H1 (cell line): ENCODE data around the gene ASCL1. TPM values are rescaled to one million over a fixed set of nuclear protein-coding genes. Genes with fewer than 3 reads are reported as not detected.
A peak's percentile ranks its signal among the peaks of the same experiment; 100 is the strongest.

Experiments used
- CTCF ChIA-PET: fragments of 300-600 bp; sonication (Branson Sonifier 250); formaldehyde crosslinking; loops from one replicate; lab custom pipeline; 2021; ENCODE audit not compliant: partially characterized antibody; lab: Charles Lee
- POLR2A ChIA-PET: fragments of 300-600 bp; sonication (Branson Sonifier 250); formaldehyde crosslinking; loops from one replicate; lab custom pipeline; 2021; ENCODE audit warnings: inconsistent platforms; ENCODE audit not compliant: partially characterized antibody; lab: Charles Lee
- DNase-seq, 2 experiments: peaks; one replicate each; pipeline versions ENCODE4 v3.0.0 to v3.0.0-alpha.2; 2010 to 2022; ENCODE audit warnings: low spot score in 2 of 2, low read depth in 1 of 2, mixed read lengths in 1 of 2
- FAIRE-seq: peaks from 2 replicates; lab custom pipeline; 2011; peaks lifted over from hg19 to GRCh38; lab: Jason Lieb, UNC
- H2AFZ ChIP-seq: 2 replicates; pipeline ENCODE4 v1.8.1; 2012; ENCODE audit warnings: low read length, inconsistent platforms
- H2AK5ac ChIP-seq: 2 replicates; pipeline ENCODE4 v1.6.1; 2013; ENCODE audit warnings: low read depth, low read length
- H2BK120ac ChIP-seq: replicated peaks from 2 replicates; pipeline ENCODE3; 2013; ENCODE audit warnings: low read depth, low read length, inconsistent platforms
- H2BK12ac ChIP-seq: 2 replicates; pipeline ENCODE4 v1.6.1; 2013; ENCODE audit warnings: low read depth, low read length
- H2BK15ac ChIP-seq: 2 replicates; pipeline ENCODE4 v1.6.1; 2013; ENCODE audit warnings: low read length
- H2BK20ac ChIP-seq: 2 replicates; pipeline ENCODE4 v1.6.1; 2013; ENCODE audit warnings: low read length
- H2BK5ac ChIP-seq: 2 replicates; pipeline ENCODE4 v1.6.1; 2013; ENCODE audit warnings: low read depth, low read length
- H3K14ac ChIP-seq: 2 replicates; pipeline ENCODE4 v1.6.1; 2013; ENCODE audit warnings: inconsistent platforms; ENCODE audit not compliant: insufficient read length
- H3K18ac ChIP-seq: 2 replicates; pipeline ENCODE4 v1.6.1; 2013; ENCODE audit warnings: low read length; ENCODE audit errors: extremely low read depth
- H3K23ac ChIP-seq: 2 replicates; pipeline ENCODE4 v1.6.1; 2013; ENCODE audit warnings: inconsistent platforms; ENCODE audit not compliant: insufficient read length
- H3K23me2 ChIP-seq: 2 replicates; pipeline ENCODE4 v1.6.1; 2013; ENCODE audit warnings: low read depth, low read length
- H3K27ac ChIP-seq: 2 replicates; pipeline ENCODE4 v1.6.1; 2011; ENCODE audit warnings: low read depth, low read length, inconsistent platforms
- H3K27me3 ChIP-seq, 4 experiments: replicated peaks in 1 of 4; 1 replicate in 1 of 4; 2 replicates in 3 of 4; pipeline versions ENCODE4 v1.6.1 to v1.8.1; 2011 to 2013; ENCODE audit warnings: low read length in 3 of 4, mild to moderate bottlenecking in 3 of 4, inconsistent platforms in 2 of 4, mixed read lengths in 2 of 4, moderate library complexity in 1 of 4; ENCODE audit not compliant: control insufficient read depth in 3 of 4, insufficient read depth in 3 of 4; ENCODE audit errors: extremely low read depth in 1 of 4
- H3K36me3 ChIP-seq, 4 experiments: 2 replicates each; pipeline versions ENCODE4 v1.6.1 to v1.8.1; 2011 to 2013; ENCODE audit warnings: mild to moderate bottlenecking in 4 of 4, low read length in 3 of 4, moderate library complexity in 2 of 4, control low read depth in 1 of 4, inconsistent platforms in 1 of 4; ENCODE audit not compliant: insufficient read depth in 4 of 4, control insufficient read depth in 2 of 4
- H3K4ac ChIP-seq: replicated peaks from 2 replicates; pipeline ENCODE3; 2013; ENCODE audit warnings: low read length, low read depth, mixed read lengths, inconsistent platforms; ENCODE audit not compliant: insufficient read length
- H3K4me1 ChIP-seq, 4 experiments: replicated peaks in 1 of 4; 1 replicate in 1 of 4; 2 replicates in 3 of 4; pipeline versions ENCODE4 v1.6.1 to v1.8.1; 2011 to 2013; ENCODE audit warnings: low read length in 3 of 4, inconsistent platforms in 2 of 4, mixed read lengths in 1 of 4; ENCODE audit not compliant: insufficient read depth in 4 of 4, control insufficient read depth in 3 of 4
- H3K4me2 ChIP-seq, 2 experiments: 2 replicates each; pipeline versions ENCODE4 v1.6.1 to v1.8.1; 2011 to 2013; ENCODE audit warnings: low read depth in 2 of 2, low read length in 2 of 2, control low read depth in 1 of 2, inconsistent platforms in 1 of 2, mild to moderate bottlenecking in 1 of 2; ENCODE audit not compliant: insufficient read depth in 1 of 2
- H3K4me3 ChIP-seq, 4 experiments: fragments of 200-600, 300-600 bp in 1 of 4; sonication (generic), shearing (Covaris generic), sonication (Bioruptor Twin) in 1 of 4; 2 replicates each; pipeline versions ENCODE4 v1.5.1 to v1.8.1; 2011 to 2016; ENCODE audit warnings: low read length in 4 of 4, low read depth in 3 of 4, control low read depth in 2 of 4, inconsistent platforms in 2 of 4, mild to moderate bottlenecking in 2 of 4, mixed read lengths in 1 of 4, moderate library complexity in 1 of 4; ENCODE audit not compliant: insufficient read depth in 2 of 4; ENCODE audit errors: extremely low read depth in 1 of 4
- H3K56ac ChIP-seq: replicated peaks from 2 replicates; pipeline ENCODE3; 2013; ENCODE audit warnings: low read depth, mild to moderate bottlenecking, mixed read lengths, low read length, inconsistent platforms; ENCODE audit not compliant: insufficient read length
- H3K79me1 ChIP-seq: 2 replicates; pipeline ENCODE4 v1.6.1; 2013; ENCODE audit warnings: low read depth, low read length, control low read depth
- H3K79me2 ChIP-seq, 2 experiments: 2 replicates each; pipeline versions ENCODE4 v1.6.1 to v1.8.1; 2012 to 2013; ENCODE audit warnings: low read length in 2 of 2, mild to moderate bottlenecking in 2 of 2, inconsistent platforms in 1 of 2; ENCODE audit not compliant: insufficient read depth in 2 of 2, control insufficient read depth in 1 of 2
- H3K9ac ChIP-seq, 4 experiments: replicated peaks in 1 of 4; 1 replicate in 1 of 4; 2 replicates in 3 of 4; pipeline versions ENCODE4 v1.6.1 to v1.8.1; 2011 to 2013; ENCODE audit warnings: low read depth in 3 of 4, low read length in 3 of 4, control low read depth in 2 of 4, mild to moderate bottlenecking in 2 of 4, moderate library complexity in 2 of 4, inconsistent platforms in 1 of 4; ENCODE audit errors: extremely low read depth in 1 of 4
- H3K9me3 ChIP-seq, 2 experiments: 2 replicates each; pipeline versions ENCODE4 v1.6.1 to v1.8.1; 2012 to 2013; ENCODE audit warnings: mild to moderate bottlenecking in 2 of 2, moderate library complexity in 2 of 2, control low read depth in 1 of 2, inconsistent platforms in 1 of 2, low read depth in 1 of 2, low read length in 1 of 2, mixed read lengths in 1 of 2; ENCODE audit not compliant: insufficient read depth in 2 of 2
- H4K20me1 ChIP-seq, 2 experiments: replicated peaks in 1 of 2; 2 replicates each; pipeline versions ENCODE3 to v1.8.1; 2011 to 2013; ENCODE audit warnings: inconsistent platforms in 2 of 2, low read length in 2 of 2, mild to moderate bottlenecking in 1 of 2; ENCODE audit not compliant: insufficient read depth in 2 of 2, control insufficient read depth in 1 of 2
- H4K5ac ChIP-seq: 2 replicates; pipeline ENCODE4 v1.6.1; 2013; ENCODE audit warnings: low read length, low read depth, mixed read lengths, inconsistent platforms; ENCODE audit not compliant: insufficient read length
- H4K8ac ChIP-seq: 2 replicates; pipeline ENCODE4 v1.8.0; 2013; ENCODE audit warnings: mild to moderate bottlenecking, moderate library complexity, low read length, inconsistent platforms; ENCODE audit not compliant: insufficient read depth; ENCODE audit errors: extremely low read depth
- H4K91ac ChIP-seq: replicated peaks from 2 replicates; pipeline ENCODE3; 2013; ENCODE audit warnings: low read length, mixed read lengths, inconsistent platforms; ENCODE audit not compliant: insufficient read length
- CEBPB ChIP-seq: IDR thresholded peaks from 2 replicates; pipeline ENCODE4 v1.6.1; 2012; ENCODE audit warnings: low read depth, low read length
- CTBP2 ChIP-seq: IDR thresholded peaks from 2 replicates; pipeline ENCODE4 v1.7.0; 2011; ENCODE audit warnings: borderline replicate concordance, mild to moderate bottlenecking, moderate library complexity, mixed read lengths, low read length; ENCODE audit not compliant: insufficient read depth, insufficient read length
- EGR1 ChIP-seq: IDR thresholded peaks from 2 replicates; pipeline ENCODE4 v1.6.1; 2011; ENCODE audit warnings: low read depth, low read length, borderline replicate concordance
- FOSL1 ChIP-seq: IDR thresholded peaks from 2 replicates; pipeline ENCODE4 v1.6.1; 2011; ENCODE audit warnings: mild to moderate bottlenecking, low read depth, low read length, moderate library complexity; ENCODE audit not compliant: insufficient read depth
- JUN ChIP-seq: IDR thresholded peaks from 2 replicates; pipeline ENCODE4 v1.6.1; 2011; ENCODE audit warnings: low read depth, mild to moderate bottlenecking, improper control_type of control experiment, low read length
- JUND ChIP-seq: IDR thresholded peaks from 2 replicates; pipeline ENCODE4 v1.6.1; 2011; ENCODE audit warnings: mild to moderate bottlenecking, improper control_type of control experiment, low read length
- MAFK ChIP-seq: IDR thresholded peaks from 2 replicates; pipeline ENCODE4 v1.6.1; 2012; ENCODE audit warnings: low read depth, mild to moderate bottlenecking, improper control_type of control experiment, low read length
- POLR2AphosphoS5 ChIP-seq: IDR thresholded peaks from 2 replicates; pipeline ENCODE4 v1.6.1; 2011; ENCODE audit warnings: low read depth, low read length
- POU5F1 ChIP-seq: IDR thresholded peaks from 2 replicates; pipeline ENCODE4 v1.6.1; 2011; ENCODE audit warnings: low read depth, mild to moderate bottlenecking, low read length, moderate library complexity
- RAD21 ChIP-seq, 2 experiments: IDR thresholded peaks in 1 of 2; conservative IDR thresholded peaks in 1 of 2; 2 replicates each; pipeline ENCODE4 v1.6.1; 2011; ENCODE audit warnings: low read depth in 2 of 2, low read length in 2 of 2, improper control_type of control experiment in 1 of 2, inconsistent platforms in 1 of 2, mild to moderate bottlenecking in 1 of 2, moderate library complexity in 1 of 2
- ZNF274 ChIP-seq: IDR thresholded peaks from 2 replicates; pipeline ENCODE4 v1.7.0; 2012; ENCODE audit warnings: low read length, borderline replicate concordance; ENCODE audit errors: extremely low read depth
- WGBS, 2 experiments: shearing (Covaris generic) in 1 of 2; methylation state at CpG; one replicate each; pipeline versions ENCODE4 v1.1.6 to v1.1.7; 2013 to 2015; ENCODE audit warnings: low lambda C conversion rate in 2 of 2, mixed read lengths in 2 of 2, inconsistent platforms in 1 of 2, low coverage in 1 of 2, missing lambda C conversion rate in 1 of 2; ENCODE audit not compliant: insufficient replicate concordance in 2 of 2, insufficient coverage in 1 of 2, insufficient read length in 1 of 2; ENCODE audit errors: extremely low coverage in 1 of 2, missing lambda C conversion rate in 1 of 2; 5-methylcytosine and 5-hydroxymethylcytosine counted together
- polyA plus RNA-seq, 7 experiments: library from polyadenylated mRNA; depleted of rRNA in 3 of 7; stranded (reverse) in 5 of 7; unstranded in 2 of 7; fragments of >200 nt in 5 of 7; fragments of 200-250 nt in 2 of 7; gene quantifications; 1 replicate in 5 of 7; 2 replicates in 1 of 7; 4 replicates in 1 of 7; pipeline versions ENCODE4 v1.2.1 to v1.2.3, GENCODE V29; 2011 to 2013; ENCODE audit warnings: missing spikeins in 2 of 7, mixed read lengths in 2 of 7
- total RNA-seq: library from RNA; stranded (reverse); fragmentation: NEBNext Ultra II Directional; extraction: Animal tissue kit (Norgen Biotek cat#: 25700); gene quantifications from 2 replicates; pipeline ENCODE4 v1.2.1, GENCODE V29; 2021

The ASCL1 gene
- total and polyA plus RNA-seq, 2 of the 8 experiments (the other 6 are each of a cell fraction or from before 2014, with no cell fraction given), result 0.12 TPM; not detected in 1

DNA sequence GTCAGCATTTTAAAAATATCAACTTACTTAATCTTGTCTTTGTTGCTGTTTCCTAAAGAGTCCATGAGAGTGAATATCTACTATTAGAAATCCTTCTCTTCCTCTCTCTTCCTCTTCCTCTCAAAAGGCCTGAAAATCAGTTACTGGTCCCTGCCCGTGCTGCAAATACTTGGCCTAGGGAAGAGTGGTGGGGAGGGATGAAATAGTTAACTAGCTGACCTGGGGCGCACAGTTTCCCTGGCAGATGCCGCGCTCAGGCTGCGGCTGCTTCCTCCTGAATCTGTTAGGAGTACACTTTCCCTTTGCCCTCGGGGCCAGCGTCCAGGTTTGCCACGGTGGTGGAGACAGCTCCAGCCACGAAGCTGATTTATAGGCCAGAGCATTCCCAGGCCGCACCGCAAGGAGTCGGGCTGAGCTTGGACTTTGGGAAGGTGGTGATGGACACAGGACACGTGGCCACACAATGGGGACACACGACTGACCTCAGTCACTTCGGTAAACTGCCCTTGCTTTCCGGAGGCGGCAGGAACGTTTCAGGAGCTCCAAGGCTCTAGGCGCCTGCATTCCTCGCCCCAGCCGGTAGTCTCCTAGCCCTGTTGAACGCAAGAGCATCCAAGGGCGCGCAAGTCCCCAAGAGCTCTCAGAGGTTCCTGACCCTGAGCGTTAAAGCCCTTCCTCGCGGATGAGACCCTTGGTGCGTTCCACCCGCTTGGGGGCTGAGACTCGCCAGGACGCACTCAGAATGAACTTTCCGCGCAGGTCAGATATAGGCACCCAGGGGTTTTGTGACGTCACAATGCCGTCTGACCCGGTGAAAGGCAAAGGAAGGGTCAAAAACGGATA, 7.1 kb upstream of the ASCL1 start:
- Histone ChIP-seq H3K23ac (no peak overlapping the region), H3K9me3 (no peaks in the 10 kb centered on the region), H4K8ac (peak overlapping the region; percentile 63; the same call in 1 of the 2 replicates), H3K18ac (peak overlapping the region; percentile 51; the same call in 1 of the 2 replicates), H3K4me1 (peaks cover 5 to 14% (median 7%) of the 10 kb centered on the region in 4 experiments), H3K79me2 (no peaks in the 10 kb centered on the region), H2BK20ac (no peak overlapping the region), H3K14ac (no peak overlapping the region), H3K79me1 (no peaks in the 10 kb centered on the region), H2BK12ac (0 out of 2 replicates have a peak overlapping the region, but pooled peaks have one; percentile 2), H4K91ac (no peak overlapping the region), H3K9ac (no peak overlapping the region), H3K36me3 (0 out of 8 replicates have a peak, but pooled peaks cover 0 to 3% (median 0%) of the 10 kb centered on the region in 4 experiments), H3K23me2 (peaks cover 5% of the 10 kb centered on the region; the same call in 1 of the 2 replicates), H3K4me2 (peak overlapping the region; percentile 83 to 92), H3K56ac (no peak overlapping the region), H2AK5ac (no peak overlapping the region), H2BK120ac (no peak overlapping the region), H3K4me3 (peak overlapping the region; percentile 22 to 62 (median 50); a peak in 7 of 8 replicates), H2AFZ (peak overlapping the region; percentile 8; the same call in 1 of the 2 replicates), H3K27ac (no peak overlapping the region), H3K4ac (no peak overlapping the region), H3K27me3 (peaks cover 56 to 68% (median 63%) of the 10 kb centered on the region in 4 experiments), H2BK15ac (peak overlapping the region; percentile 53; the same call in 1 of the 2 replicates), H2BK5ac (no peak overlapping the region), H4K5ac (no peak overlapping the region), H4K20me1 (peaks cover 5 to 8% of the 10 kb centered on the region in 2 experiments)
- POLR2A ChIA-PET, result interaction anchor here (0.5 to 1.1 kb wide), 4 partner anchors 9 to 986 kb away, joined by 3 to 4 read pairs (median 3); no protein-coding TSS in a partner anchor
- peak; percentile 65 for FAIRE-seq
- WGBS, 2 experiments, result 6% methylated on average over 37 of the region's 37 CpGs; no CpG with 5 or more reads in 1 of the 2 experiments
- peak in 1 of 2 experiments; percentile 69 for DNase-seq
- CTCF ChIA-PET, result interaction anchor here (0.6 to 5.2 kb wide), 44 partner anchors 9 to 608 kb away, joined by 3 to 85 read pairs (median 4); no protein-coding TSS in a partner anchor
- TF ChIP-seq CEBPB (no peak), FOSL1 (no peak), RAD21 (IDR thresholded peaks at IDR 0.05 in 1 of 2, conservative IDR thresholded peaks at IDR 0.05 in 1 of 2; ENCODE audit: low read depth in 2 of 2, low read length in 2 of 2) (peak; percentile 60 to 65), POU5F1 (no peak), EGR1 (no peak), ZNF274 (no peak), JUND (no peak), MAFK (no peak), POLR2AphosphoS5 (no peak), CTBP2 (no peak), JUN (no peak)
